ENCODE measurements around the gene ATP2B3. TPM values are rescaled to one million over a fixed set of nuclear protein-coding genes. Genes with fewer than 3 reads are reported as not detected.

ATP2B3 gene
- total RNA-seq, 2 experiments from 2014 or later, result not detected

- no peaks in the 10 kb centered on the region for H3K9me3 Mint-ChIP-seq (ENCODE audit: low read depth)
- peaks cover under 1% of the 10 kb centered on the region for H3K4me1 Mint-ChIP-seq
- H3K4me3 Mint-ChIP-seq, result no peak overlapping the region
- DNase-seq, result no peak
- ChIA-PET POLR2A (interaction anchor here (0.7 kb wide), 1 partner anchor 412 kb away, joined by 3 read pairs; no protein-coding TSS in a partner anchor), CTCF (no interaction called here)
- H3K36me3 Mint-ChIP-seq (ENCODE audit: low read depth), result no peaks in the 10 kb centered on the region
- H3K27me3 Mint-ChIP-seq, result peaks cover 9% of the 10 kb centered on the region
- ATAC-seq, result no peak
- intact Hi-C loops (cut with DNase I, micrococcal nuclease), result no loop called here
- no peak overlapping the region for H3K27ac Mint-ChIP-seq
Measured at GRCh38 chrX:153513265-153513664, 4.2 kb upstream of the ATP2B3 start.

GRCh38 chrX:153514259-153514658 lies 3.2 kb upstream of the ATP2B3 start:
- ChIA-PET POLR2A (no interaction called here), CTCF (interaction anchor here (0.8 to 1.8 kb wide), 2 partner anchors 42 to 482 kb away, joined by 4 to 7 read pairs; no protein-coding TSS in a partner anchor)
- DNase-seq, result no peak
- Mint-ChIP-seq H3K36me3 (ENCODE audit: low read depth) (no peaks in the 10 kb centered on the region), H3K9me3 (ENCODE audit: low read depth) (no peaks in the 10 kb centered on the region), H3K27ac (no peak overlapping the region), H3K4me1 (peaks cover 3% of the 10 kb centered on the region), H3K4me3 (no peak overlapping the region), H3K27me3 (peaks cover 13% of the 10 kb centered on the region)
- ATAC-seq, result no peak
- intact Hi-C loops (cut with DNase I, micrococcal nuclease), result no loop called here

- no peak overlapping the region for H3K27ac Mint-ChIP-seq
- H3K36me3 Mint-ChIP-seq (ENCODE audit: low read depth), result no peaks in the 10 kb centered on the region
- no peak overlapping the region for H3K4me3 Mint-ChIP-seq
- H3K4me1 Mint-ChIP-seq, result peaks cover 3% of the 10 kb centered on the region
- DNase-seq (no peak), ATAC-seq (no peak)
- no peaks in the 10 kb centered on the region for H3K9me3 Mint-ChIP-seq (ENCODE audit: low read depth)
- intact Hi-C loops (cut with DNase I, micrococcal nuclease), result no loop called here
- ChIA-PET CTCF (interaction anchor here (0.8 to 1.8 kb wide), 4 partner anchors 8 to 147 kb away, joined by 3 to 7 read pairs (median 5); no protein-coding TSS in a partner anchor), POLR2A (no interaction called here)
- peaks cover 14% of the 10 kb centered on the region for H3K27me3 Mint-ChIP-seq
Measured at GRCh38 chrX:153515435-153515834, 2.0 kb upstream of the ATP2B3 start.

- CTCF ChIA-PET, result interaction anchor here (0.8 to 1.8 kb wide), 3 partner anchors 9 to 44 kb away, joined by 4 to 7 read pairs (median 6); no protein-coding TSS in a partner anchor
- POLR2A ChIA-PET, result no interaction called here
- Mint-ChIP-seq H3K4me3 (no peak overlapping the region), H3K27ac (no peak overlapping the region), H3K9me3 (ENCODE audit: low read depth) (no peaks in the 10 kb centered on the region), H3K36me3 (ENCODE audit: low read depth) (no peaks in the 10 kb centered on the region), H3K27me3 (peaks cover 14% of the 10 kb centered on the region), H3K4me1 (peaks cover 3% of the 10 kb centered on the region)
- no peak for DNase-seq
- intact Hi-C loops (cut with DNase I, micrococcal nuclease), result no loop called here
- no peak for ATAC-seq
Measured at GRCh38 chrX:153516073-153516472, 1.4 kb upstream of the ATP2B3 start.

- Mint-ChIP-seq H3K4me1 (peaks cover 3% of the 10 kb centered on the region), H3K27ac (no peak overlapping the region), H3K27me3 (peaks cover 14% of the 10 kb centered on the region), H3K9me3 (ENCODE audit: low read depth) (no peaks in the 10 kb centered on the region), H3K36me3 (ENCODE audit: low read depth) (no peaks in the 10 kb centered on the region), H3K4me3 (no peak overlapping the region)
- ChIA-PET POLR2A (no interaction called here), CTCF (no interaction called here)
- ATAC-seq, result no peak
- DNase-seq, result no peak
- intact Hi-C loops (cut with DNase I, micrococcal nuclease), result no loop called here
Measured at GRCh38 chrX:153517946-153518834, 748 bp downstream of the ATP2B3 start.

- Mint-ChIP-seq H3K36me3 (ENCODE audit: low read depth) (no peaks in the 10 kb centered on the region), H3K27ac (no peak overlapping the region), H3K9me3 (ENCODE audit: low read depth) (no peaks in the 10 kb centered on the region), H3K27me3 (peaks cover 14% of the 10 kb centered on the region), H3K4me3 (no peak overlapping the region), H3K4me1 (peaks cover 3% of the 10 kb centered on the region)
- ChIA-PET POLR2A (no interaction called here), CTCF (no interaction called here)
- DNase-seq, result no peak
- ATAC-seq, result no peak
- intact Hi-C loops (cut with DNase I, micrococcal nuclease), result no loop called here
Measured at GRCh38 chrX:153519569-153520286, 2.3 kb downstream of the ATP2B3 start.

- no peak for ATAC-seq
- POLR2A ChIA-PET, result no interaction called here
- Mint-ChIP-seq H3K27me3 (peaks cover 14% of the 10 kb centered on the region), H3K9me3 (ENCODE audit: low read depth) (no peaks in the 10 kb centered on the region), H3K4me3 (no peak overlapping the region), H3K4me1 (peaks cover 3% of the 10 kb centered on the region), H3K36me3 (ENCODE audit: low read depth) (no peaks in the 10 kb centered on the region), H3K27ac (no peak overlapping the region)
- CTCF ChIA-PET, result interaction anchor here (0.7 to 0.8 kb wide), 2 partner anchors 13 to 132 kb away, joined by 4 read pairs; no protein-coding TSS in a partner anchor
- intact Hi-C loops (cut with DNase I, micrococcal nuclease), result no loop called here
- no peak for DNase-seq
Measured at GRCh38 chrX:153520287-153520917, 3.0 kb downstream of the ATP2B3 start.

GRCh38 chrX:153521034-153521433 lies 3.6 kb downstream of the ATP2B3 start:
- Mint-ChIP-seq H3K27ac (no peak overlapping the region), H3K4me3 (no peak overlapping the region), H3K36me3 (ENCODE audit: low read depth) (no peaks in the 10 kb centered on the region), H3K9me3 (ENCODE audit: low read depth) (no peaks in the 10 kb centered on the region), H3K27me3 (peaks cover 10% of the 10 kb centered on the region), H3K4me1 (peaks cover 3% of the 10 kb centered on the region)
- intact Hi-C loops (cut with DNase I, micrococcal nuclease), result no loop called here
- no peak for DNase-seq
- CTCF ChIA-PET, result interaction anchor here (0.7 to 0.8 kb wide), 2 partner anchors 14 to 131 kb away, joined by 4 read pairs; no protein-coding TSS in a partner anchor
- ATAC-seq, result no peak
- POLR2A ChIA-PET, result no interaction called here

GRCh38 chrX:153522259-153522658 lies 4.8 kb downstream of the ATP2B3 start:
- no peak for ATAC-seq
- no peak overlapping the region for H3K4me3 Mint-ChIP-seq
- no peaks in the 10 kb centered on the region for H3K9me3 Mint-ChIP-seq (ENCODE audit: low read depth)
- POLR2A ChIA-PET, result no interaction called here
- no peak overlapping the region for H3K27ac Mint-ChIP-seq
- peaks cover 6% of the 10 kb centered on the region for H3K27me3 Mint-ChIP-seq
- intact Hi-C loops (cut with DNase I, micrococcal nuclease), result no loop called here
- H3K4me1 Mint-ChIP-seq, result peaks cover 3% of the 10 kb centered on the region
- CTCF ChIA-PET, result no interaction called here
- H3K36me3 Mint-ChIP-seq (ENCODE audit: low read depth), result no peaks in the 10 kb centered on the region
- no peak for DNase-seq

- CTCF ChIA-PET, result interaction anchor here (1.0 kb wide), 1 partner anchor 10 kb away, joined by 3 read pairs; no protein-coding TSS in a partner anchor
- DNase-seq (no peak), ATAC-seq (no peak)
- Mint-ChIP-seq H3K36me3 (ENCODE audit: low read depth) (no peaks in the 10 kb centered on the region), H3K9me3 (ENCODE audit: low read depth) (no peaks in the 10 kb centered on the region), H3K27me3 (peaks cover 5% of the 10 kb centered on the region), H3K4me3 (no peak overlapping the region), H3K27ac (no peak overlapping the region), H3K4me1 (peaks cover 2% of the 10 kb centered on the region)
- POLR2A ChIA-PET, result no interaction called here
- intact Hi-C loops (cut with DNase I, micrococcal nuclease), result no loop called here
Measured at GRCh38 chrX:153523269-153523668, 5.8 kb downstream of the ATP2B3 start.

GRCh38 chrX:153524234-153524633 lies 6.8 kb downstream of the ATP2B3 start:
- peaks cover 2% of the 10 kb centered on the region for H3K27me3 Mint-ChIP-seq
- H3K36me3 Mint-ChIP-seq (ENCODE audit: low read depth), result no peaks in the 10 kb centered on the region
- H3K4me3 Mint-ChIP-seq, result no peak overlapping the region
- ChIA-PET CTCF (interaction anchor here (1.0 kb wide), 1 partner anchor 9 kb away, joined by 3 read pairs; no protein-coding TSS in a partner anchor), POLR2A (no interaction called here)
- intact Hi-C loops (cut with DNase I, micrococcal nuclease), result no loop called here
- ATAC-seq (no peak), DNase-seq (no peak)
- H3K4me1 Mint-ChIP-seq, result no peaks in the 10 kb centered on the region
- H3K9me3 Mint-ChIP-seq (ENCODE audit: low read depth), result no peaks in the 10 kb centered on the region
- no peak overlapping the region for H3K27ac Mint-ChIP-seq

All from activated CD4-positive, alpha-beta T cell treated with anti-CD3 and anti-CD28 coated beads for 36 hours (primary cell).